HepG2 (cell line): ENCODE measurements around the gene PSMD8. TPM values are rescaled to one million over a fixed set of nuclear protein-coding genes. Genes with fewer than 3 reads are reported as not detected.

Source experiments
- ATAC-seq: fragments of 200-7000 bp; cut with Tn5 transposase; 3 replicates; pipeline ENCODE4 v1.9.1; 2020; ENCODE audit warnings: mild to moderate bottlenecking, moderate library complexity
- BruUV-seq: library from RNA; stranded (reverse); fragments of 400-500 nt; replicated peaks from 2 replicates; lab custom pipeline; 2021; lab: Mats Ljungman, UMichigan
- CTCF ChIA-PET: fragments of 300-600 bp; formaldehyde crosslinking; extraction: SDS; loops from one replicate; lab custom pipeline; 2021; ENCODE audit warnings: low total read pairs, inconsistent platforms, low intra/inter-chr PET ratio; lab: Yijun Ruan, JAX
- POLR2A ChIA-PET: fragments of 350-600 bp; sonication (Branson Sonifier 250); formaldehyde crosslinking; loops from one replicate; lab custom pipeline; 2020; ENCODE audit warnings: antibody characterized with exemption, inconsistent platforms; lab: Yijun Ruan, JAX
- DNase-seq: peaks from one replicate; pipeline ENCODE4 v3.0.0-alpha.2; 2015; ENCODE audit warnings: low spot score
- FAIRE-seq: peaks from 3 replicates; lab custom pipeline; 2011; peaks lifted over from hg19 to GRCh38; lab: Jason Lieb, UNC
- H2AFZ ChIP-seq: one replicate; pipeline ENCODE4 v1.6.1; 2011; ENCODE audit warnings: low read length, inconsistent platforms
- H3K27ac ChIP-seq: fragments of 300-600 bp; 3 replicates; pipeline ENCODE4 v1.8.0; 2011; ENCODE audit warnings: mixed run types, mild to moderate bottlenecking, mixed read lengths, low read length, inconsistent platforms; ENCODE audit not compliant: insufficient read depth; ENCODE audit errors: extremely low read length
- H3K27me3 ChIP-seq, 2 experiments: fragments of 200-600 bp in 1 of 2; 2 replicates in 1 of 2; 3 replicates in 1 of 2; pipeline versions ENCODE4 v1.6.0 to v1.8.0; 2011; ENCODE audit warnings: low read length in 2 of 2, mild to moderate bottlenecking in 2 of 2, moderate library complexity in 2 of 2, inconsistent platforms in 1 of 2; ENCODE audit not compliant: insufficient read depth in 2 of 2, control insufficient read depth in 1 of 2
- H3K36me3 ChIP-seq, 2 experiments: fragments of 200-600 bp in 1 of 2; replicated peaks in 1 of 2; 2 replicates in 1 of 2; 3 replicates in 1 of 2; pipeline versions ENCODE4 v1.5.1 to v1.8.0; 2011; ENCODE audit warnings: low read length in 2 of 2, inconsistent platforms in 1 of 2; ENCODE audit not compliant: insufficient read depth in 2 of 2, control insufficient read depth in 1 of 2
- H3K4me1 ChIP-seq: 2 replicates; pipeline ENCODE4 v1.5.1; 2012; ENCODE audit warnings: low read length, inconsistent platforms; ENCODE audit not compliant: insufficient read depth
- H3K4me2 ChIP-seq: 2 replicates; pipeline ENCODE4 v1.6.0; 2011; ENCODE audit warnings: low read depth, low read length, inconsistent platforms
- H3K4me3 ChIP-seq, 3 experiments: fragments of 200-600 bp in 1 of 3; sonication (generic), shearing (Covaris generic) in 1 of 3; replicated peaks in 1 of 3; 2 replicates each; pipeline ENCODE4 v1.5.1; 2011 to 2016; ENCODE audit warnings: low read length in 3 of 3, inconsistent platforms in 2 of 3, low read depth in 2 of 3, mild to moderate bottlenecking in 2 of 3, control low read depth in 1 of 3, mixed read lengths in 1 of 3; ENCODE audit not compliant: insufficient read depth in 1 of 3
- H3K79me2 ChIP-seq: one replicate; pipeline ENCODE4 v1.6.1; 2011; ENCODE audit warnings: low read length, inconsistent platforms; ENCODE audit not compliant: insufficient read depth
- H3K9ac ChIP-seq: 2 replicates; pipeline ENCODE4 v1.6.0; 2011; ENCODE audit warnings: mild to moderate bottlenecking, low read depth, low read length, inconsistent platforms; ENCODE audit not compliant: insufficient read depth
- H3K9me3 ChIP-seq: 2 replicates; pipeline ENCODE4 v1.5.1; 2012; ENCODE audit warnings: mild to moderate bottlenecking, low read length
- H4K20me1 ChIP-seq: 2 replicates; pipeline ENCODE4 v1.6.0; 2011; ENCODE audit warnings: inconsistent platforms, mild to moderate bottlenecking, low read length, moderate library complexity; ENCODE audit not compliant: insufficient read depth
- CHD2 ChIP-seq: IDR thresholded peaks from 2 replicates; pipeline ENCODE4 v1.6.1; 2011; ENCODE audit warnings: low read depth, low read length, improper control_type of control experiment
- HNF1B ChIP-seq: sonication (generic); formaldehyde crosslinking; IDR thresholded peaks from 2 replicates; pipeline ENCODE4 v1.5.1; 2020; ENCODE audit warnings: mild to moderate bottlenecking, moderate library complexity, missing genetic modification reagents
- RFX3 ChIP-seq: IDR thresholded peaks from 2 replicates; pipeline ENCODE4 v1.6.1; 2016; ENCODE audit warnings: missing biosample characterization, missing genetic modification reagents
- STAG1 ChIP-seq: sonication (generic); formaldehyde crosslinking; IDR thresholded peaks from 2 replicates; pipeline ENCODE4 v1.4.0; 2020; ENCODE audit warnings: missing genetic modification reagents
- ZMYM3 ChIP-seq: sonication (generic); formaldehyde crosslinking; IDR thresholded peaks from 2 replicates; pipeline ENCODE4 v1.5.1; 2020; ENCODE audit warnings: mild to moderate bottlenecking, missing genetic modification reagents
- WGBS: methylation state at CpG from one replicate; pipeline ENCODE4 v1.1.6; 2017; ENCODE audit warnings: low lambda C conversion rate; 5-methylcytosine and 5-hydroxymethylcytosine counted together
- in situ Hi-C: cut with HindIII; loops from 2 replicates; pipeline ENCODE4 v1.10.0; 2017; ENCODE audit warnings: low pct_unique_long_range_greater_than_20kb; ENCODE audit not compliant: extremely low pct_ligation_motif_present
- intact Hi-C: fragments of 100-400 bp; cut with micrococcal nuclease; formaldehyde crosslinking; loops from one replicate; pipeline ENCODE4 v1.10.0; 2022; ENCODE audit not compliant: unreplicated experiment
- polyA plus RNA-seq, 8 experiments: library from polyadenylated mRNA; depleted of rRNA in 3 of 8; stranded (reverse) in 7 of 8; unstranded in 1 of 8; fragments of >200 nt; fragmentation: Illumina TruSeq in 4 of 8; extraction: Trizol in 4 of 8; gene quantifications; 2 replicates each; pipeline versions ENCODE4 v1.2.1 to v1.2.3, GENCODE V29; 2011 to 2016; ENCODE audit warnings: low read depth in 4 of 8, missing spikeins in 1 of 8, mixed read lengths in 1 of 8; ENCODE audit not compliant: insufficient read depth in 1 of 8
- total RNA-seq, 5 experiments: library from RNA; depleted of rRNA; stranded (reverse); fragments of >200 nt; fragmentation: Illumina TruSeq; extraction: Trizol; gene quantifications; 2 replicates each; pipeline ENCODE4 v1.2.3, GENCODE V29; 2016; ENCODE audit warnings: low read depth in 1 of 5
- TF ChIP-seq, protein P1 (sequence below): sonication (generic); formaldehyde crosslinking; IDR thresholded peaks from 2 replicates; pipeline ENCODE4 v1.5.1; 2020; ENCODE audit warnings: mild to moderate bottlenecking, missing genetic modification reagents, moderate library complexity

Gene PSMD8
- total and polyA plus RNA-seq, 2 of the 13 experiments (the other 11 are each of a cell fraction or from before 2014, with no cell fraction given): 162 to 296 TPM

DNA sequence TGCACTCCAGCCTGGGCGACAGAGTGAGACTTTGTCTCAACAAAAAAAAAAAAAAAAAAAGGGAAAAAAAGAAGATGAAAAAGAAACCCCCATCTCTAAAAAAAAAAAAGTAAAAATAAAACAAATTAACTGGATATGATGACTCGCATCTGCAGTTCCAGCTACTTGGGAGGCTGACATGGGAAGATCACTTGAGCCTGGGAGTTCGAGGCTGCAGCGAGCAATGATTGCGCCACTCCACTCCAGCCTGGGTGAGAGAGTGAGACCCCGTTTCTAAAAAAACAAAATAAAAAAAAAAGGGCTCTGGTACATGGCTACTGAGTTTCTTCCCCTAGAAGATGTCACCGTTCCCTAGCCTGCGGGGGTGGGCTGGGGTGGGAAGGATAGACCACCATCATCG is 41.1 kb upstream of the PSMD8 start:
- ATAC-seq (no peak), FAIRE-seq (no peak), DNase-seq (no peak)
- CTCF ChIA-PET: interaction anchor here (3.5 to 4.0 kb wide), 2 partner anchors 88 to 99 kb away, joined by 27 to 62 read pairs; no protein-coding TSS in a partner anchor
- Histone ChIP-seq H3K4me2 (no peak overlapping the region), H3K79me2 (no peaks in the 10 kb centered on the region), H3K27ac (no peak overlapping the region), H4K20me1 (no peaks in the 10 kb centered on the region), H2AFZ (no peak overlapping the region)
- in situ Hi-C loops: loop anchor here (5.0 kb wide), 1 partner anchor 91 kb away; no protein-coding TSS in a partner anchor
- TF ChIP-seq ZMYM3 (CRISPR knock-in tag) (no peak), RFX3 (CRISPR knock-in tag) (no peak), CHD2 (no peak), STAG1 (no peak), HNF1B (no peak)
- TF ChIP-seq, protein P1, sequence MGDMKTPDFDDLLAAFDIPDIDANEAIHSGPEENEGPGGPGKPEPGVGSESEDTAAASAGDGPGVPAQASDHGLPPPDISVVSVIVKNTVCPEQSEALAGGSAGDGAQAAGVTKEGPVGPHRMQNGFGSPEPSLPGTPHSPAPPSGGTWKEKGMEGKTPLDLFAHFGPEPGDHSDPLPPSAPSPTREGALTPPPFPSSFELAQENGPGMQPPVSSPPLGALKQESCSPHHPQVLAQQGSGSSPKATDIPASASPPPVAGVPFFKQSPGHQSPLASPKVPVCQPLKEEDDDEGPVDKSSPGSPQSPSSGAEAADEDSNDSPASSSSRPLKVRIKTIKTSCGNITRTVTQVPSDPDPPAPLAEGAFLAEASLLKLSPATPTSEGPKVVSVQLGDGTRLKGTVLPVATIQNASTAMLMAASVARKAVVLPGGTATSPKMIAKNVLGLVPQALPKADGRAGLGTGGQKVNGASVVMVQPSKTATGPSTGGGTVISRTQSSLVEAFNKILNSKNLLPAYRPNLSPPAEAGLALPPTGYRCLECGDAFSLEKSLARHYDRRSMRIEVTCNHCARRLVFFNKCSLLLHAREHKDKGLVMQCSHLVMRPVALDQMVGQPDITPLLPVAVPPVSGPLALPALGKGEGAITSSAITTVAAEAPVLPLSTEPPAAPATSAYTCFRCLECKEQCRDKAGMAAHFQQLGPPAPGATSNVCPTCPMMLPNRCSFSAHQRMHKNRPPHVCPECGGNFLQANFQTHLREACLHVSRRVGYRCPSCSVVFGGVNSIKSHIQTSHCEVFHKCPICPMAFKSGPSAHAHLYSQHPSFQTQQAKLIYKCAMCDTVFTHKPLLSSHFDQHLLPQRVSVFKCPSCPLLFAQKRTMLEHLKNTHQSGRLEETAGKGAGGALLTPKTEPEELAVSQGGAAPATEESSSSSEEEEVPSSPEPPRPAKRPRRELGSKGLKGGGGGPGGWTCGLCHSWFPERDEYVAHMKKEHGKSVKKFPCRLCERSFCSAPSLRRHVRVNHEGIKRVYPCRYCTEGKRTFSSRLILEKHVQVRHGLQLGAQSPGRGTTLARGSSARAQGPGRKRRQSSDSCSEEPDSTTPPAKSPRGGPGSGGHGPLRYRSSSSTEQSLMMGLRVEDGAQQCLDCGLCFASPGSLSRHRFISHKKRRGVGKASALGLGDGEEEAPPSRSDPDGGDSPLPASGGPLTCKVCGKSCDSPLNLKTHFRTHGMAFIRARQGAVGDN (CRISPR knock-in tag): no peak
- TF ChIP-seq, all 625 proteins: peak for 0
- H3K36me3 ChIP-seq: no peaks in the 10 kb centered on the region
- H3K9me3 ChIP-seq: no peaks in the 10 kb centered on the region
- POLR2A ChIA-PET: no interaction called here
- H3K4me3 ChIP-seq: no peak overlapping the region
- BruUV-seq: no TSS peak
- H3K27me3 ChIP-seq: no peaks in the 10 kb centered on the region
- H3K4me1 ChIP-seq: no peaks in the 10 kb centered on the region
- intact Hi-C loops: no loop called here
- no peak overlapping the region for H3K9ac ChIP-seq
- WGBS: 62% methylated on average over 9 of the region's 9 CpGs
